Psoas muscle (tissue), 8 donors: ENCODE results near the gene AFDN. TPM values are rescaled to one million over a fixed set of nuclear protein-coding genes. Genes with fewer than 3 reads are reported as not detected.

ENCODE experiments used
- ATAC-seq, 4 donors: fragments of 200-7000 bp; cut with Tn5 transposase; one replicate each; pipeline ENCODE4 v1.9.1; 2020; ENCODE audit warnings: moderate library complexity in 3 of 4, mild to moderate bottlenecking in 2 of 4
- DNase-seq, 2 donors: peaks; one replicate each; pipeline ENCODE4 v3.0.0-alpha.2; 2020
- H3K27ac ChIP-seq: fragments of 200-600 bp; one replicate; pipeline ENCODE4 v1.8.0; 2022
- H3K27me3 ChIP-seq, 3 donors: fragments of 200-600 bp in 1 of 3; one replicate each; pipeline versions ENCODE4 v1.6.1 to v1.8.0; 2013 to 2022; ENCODE audit warnings: low read length in 2 of 3, mild to moderate bottlenecking in 2 of 3, moderate library complexity in 1 of 3; ENCODE audit not compliant: insufficient read depth in 3 of 3
- H3K36me3 ChIP-seq, 2 donors: fragments of 200-600 bp in 1 of 2; one replicate each; pipeline versions ENCODE4 v1.6.1 to v1.8.0; 2013 to 2022; ENCODE audit warnings: low read depth in 1 of 2, mild to moderate bottlenecking in 1 of 2, moderate library complexity in 1 of 2; ENCODE audit not compliant: insufficient read depth in 1 of 2
- H3K4me1 ChIP-seq: fragments of 200-600 bp; one replicate; pipeline ENCODE4 v1.8.0; 2022
- H3K4me3 ChIP-seq: fragments of 200-600 bp; one replicate; pipeline ENCODE4 v1.8.0; 2022; ENCODE audit warnings: mild to moderate bottlenecking
- H3K9me3 ChIP-seq: fragments of 200-600 bp; one replicate; pipeline ENCODE4 v1.8.0; 2022
- CTCF ChIP-seq: fragments of 200-600 bp; IDR thresholded peaks from one replicate; pipeline ENCODE4 v1.8.0; 2022; ENCODE audit warnings: antibody characterized with exemption
- WGBS, 3 donors: extraction: QIAGEN DNeasy Blood & Tissue Kit; methylation state at CpG; one replicate each; pipeline versions ENCODE4 v1.1.6 to v1.1.7; 2013; 5-methylcytosine and 5-hydroxymethylcytosine counted together
- intact Hi-C, 2 donors: fragments of 100-400 bp; cut with DNase I; formaldehyde crosslinking; loops; one replicate each; pipeline versions ENCODE4 v1.11.0 to v1.14.2; 2022
- polyA plus RNA-seq, 3 donors: library from polyadenylated mRNA; stranded (reverse); fragments of 200-250 nt; gene quantifications; one replicate each; pipeline ENCODE4 v1.2.3, GENCODE V29; 2013
- total RNA-seq, 4 donors: library from RNA; stranded (reverse); fragmentation: NEBNext Ultra II Directional in 2 of 4; extraction: Animal tissue kit (Norgen Biotek cat#: 25700) in 2 of 4; gene quantifications; one replicate each; pipeline versions ENCODE4 v1.2.1 to v1.2.4, GENCODE V29; 2021 to 2023
- donor health status: healthy with polysubstance abuse.
- donor health status: DM: no; HTN: no; CAD: no; lungs with moderate emphysema.
- donor health status: Bipolar disorder and iron deficiency.
- donor health status: healthy.
- donor health status: DM: yes; HTN: yes; CAD: no.
- donor health status: DM: no; HTN: no; CAD: no.
- donor health status: DM: no; HTN: no; CAD: no.
- donor health status: DM: yes; HTN: yes; CAD: no.

AFDN gene
- total and polyA plus RNA-seq, 7 donors, result 12.2 to 35.6 (median 32.9) TPM

GRCh38 chr6:167817016-167817415 lies 9.7 kb upstream of the AFDN start:
- H3K4me1 ChIP-seq, result no peaks in the 10 kb centered on the region
- no peak overlapping the region for H3K4me3 ChIP-seq
- WGBS, 3 donors, result 89 to 92% (median 90%) methylated on average over 4 of the region's 4 CpGs
- no peak overlapping the region for H3K27ac ChIP-seq
- no peaks in the 10 kb centered on the region for H3K36me3 ChIP-seq
- H3K27me3 ChIP-seq, result peaks cover 0 to 9% (median 2%) of the 10 kb centered on the region in 3 donors
- H3K9me3 ChIP-seq, result no peaks in the 10 kb centered on the region
- TF ChIP-seq CTCF, result no peak
- intact Hi-C loops, result no loop called here
- no peak for ATAC-seq
- DNase-seq, result no peak

DNA sequence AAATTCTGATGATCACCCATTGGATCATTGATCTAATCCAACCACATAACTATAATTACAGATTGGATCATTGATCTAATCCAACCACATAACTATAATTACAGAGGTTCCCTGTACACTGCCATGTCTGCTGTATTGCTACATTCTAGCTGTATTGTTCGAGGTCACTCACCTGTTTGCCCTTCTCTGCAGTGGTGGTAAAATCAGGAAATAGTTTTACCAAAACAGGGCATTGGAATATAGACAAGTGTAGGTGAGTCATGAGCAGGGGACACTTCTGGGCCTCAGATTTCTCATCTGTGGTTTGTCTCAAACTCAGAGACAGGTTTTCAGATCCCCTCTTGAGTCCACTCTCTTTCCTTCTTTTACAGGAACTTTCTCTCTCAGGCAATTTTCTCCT lies 9.0 kb upstream of the AFDN start:
- no peak for DNase-seq
- Histone ChIP-seq H3K27ac (no peak overlapping the region), H3K36me3 (no peaks in the 10 kb centered on the region), H3K4me1 (no peaks in the 10 kb centered on the region), H3K9me3 (no peaks in the 10 kb centered on the region), H3K27me3 (peaks cover 0 to 9% (median 2%) of the 10 kb centered on the region in 3 donors), H3K4me3 (no peak overlapping the region)
- ATAC-seq, result no peak
- TF ChIP-seq CTCF, result no peak
- 65 to 82% (median 71%) methylated on average over 1 of the region's 1 CpG for WGBS, 3 donors
- intact Hi-C loops, result no loop called here

- no peaks in the 10 kb centered on the region for H3K9me3 ChIP-seq
- no peak for TF ChIP-seq CTCF
- WGBS, 3 donors, result 34 to 43% (median 42%) methylated on average over 11 of the region's 11 CpGs
- no peak for ATAC-seq
- H3K4me1 ChIP-seq, result no peaks in the 10 kb centered on the region
- no peak for DNase-seq
- intact Hi-C loops, result no loop called here
- H3K27me3 ChIP-seq, result peaks cover 0 to 9% (median 2%) of the 10 kb centered on the region in 3 donors
- no peak overlapping the region for H3K4me3 ChIP-seq
- H3K36me3 ChIP-seq, result no peaks in the 10 kb centered on the region
- no peak overlapping the region for H3K27ac ChIP-seq
Measured at GRCh38 chr6:167819576-167819975, 7.1 kb upstream of the AFDN start.

- intact Hi-C loops, result no loop called here
- H3K36me3 ChIP-seq, result no peaks in the 10 kb centered on the region
- TF ChIP-seq CTCF, result no peak
- 93 to 94% (median 94%) methylated on average over 7 of the region's 7 CpGs for WGBS, 3 donors
- ATAC-seq (no peak), DNase-seq (no peak)
- no peaks in the 10 kb centered on the region for H3K4me1 ChIP-seq
- H3K27ac ChIP-seq, result no peak overlapping the region
- H3K4me3 ChIP-seq, result no peak overlapping the region
- no peaks in the 10 kb centered on the region for H3K9me3 ChIP-seq
- peaks cover 0 to 9% (median 2%) of the 10 kb centered on the region in 3 donors for H3K27me3 ChIP-seq
Measured at GRCh38 chr6:167820681-167821080, 6.0 kb upstream of the AFDN start.

DNA sequence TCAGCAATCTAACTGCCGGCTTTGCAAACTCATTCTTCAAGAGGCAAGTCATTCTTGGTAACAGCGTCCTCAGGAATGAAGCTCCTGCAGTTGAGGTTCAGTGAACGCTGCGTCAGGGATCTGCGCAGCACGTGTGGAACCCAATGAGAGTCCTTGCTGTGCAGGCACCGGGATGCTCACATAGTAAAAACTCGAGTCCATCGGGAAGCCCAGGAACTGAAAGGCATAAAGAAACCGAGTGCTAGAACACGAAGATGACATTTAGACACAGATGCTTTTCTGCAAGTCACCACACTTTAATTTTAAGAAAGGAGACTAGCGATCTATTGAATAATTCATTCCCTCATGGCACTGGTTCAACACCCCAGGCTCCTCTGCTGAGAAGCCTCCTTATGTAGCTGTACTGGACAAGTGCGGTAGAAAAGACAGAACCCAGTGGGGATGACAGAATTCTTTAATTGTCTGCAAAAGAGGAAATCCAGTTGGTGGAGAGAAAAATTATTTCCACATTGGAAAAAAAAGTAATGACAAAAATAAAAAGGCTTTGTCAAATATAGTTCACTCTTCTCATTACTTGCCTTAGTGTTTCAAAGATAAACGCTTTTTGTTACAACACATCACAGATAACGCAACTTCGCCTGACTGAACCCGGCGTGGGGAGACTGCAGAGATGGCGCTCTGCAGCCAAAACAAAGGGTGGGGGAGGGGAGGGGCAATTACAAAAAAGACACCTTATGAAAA lies 1.9 kb upstream of the AFDN start:
- intact Hi-C loops, result no loop called here
- Histone ChIP-seq H3K27me3 (peaks cover 0 to 5% (median under 1%) of the 10 kb centered on the region in 3 donors), H3K36me3 (no peaks in the 10 kb centered on the region), H3K27ac (no peak overlapping the region), H3K4me1 (peaks cover 6% of the 10 kb centered on the region), H3K4me3 (peak overlapping the region; percentile 80), H3K9me3 (no peaks in the 10 kb centered on the region)
- DNase-seq (no peak), ATAC-seq (no peak)
- 29 to 45% (median 34%) methylated on average over 19 of the region's 19 CpGs for WGBS, 3 donors
- TF ChIP-seq CTCF, result no peak
